Testis (tissue), 2 donors: ENCODE measurements around the gene DRAXIN.

ENCODE experiments used
- POLR2A ChIP-seq: fragments of 450-650 bp; IDR thresholded peaks from one replicate; pipeline ENCODE4 v1.6.1; 2017; ENCODE audit warnings: antibody characterized with exemption, mild to moderate bottlenecking, moderate library complexity
- TF ChIP-seq, protein P1 (sequence below), 3 experiments: fragments of 450-650 bp in 2 of 3; fragments of 200-600 bp in 1 of 3; sonication (generic) in 1 of 3; IDR thresholded peaks; one replicate each; pipeline ENCODE4 v1.5.1; 2016 to 2019; ENCODE audit warnings: antibody characterized with exemption in 3 of 3, mild to moderate bottlenecking in 2 of 3, moderate library complexity in 1 of 3

DNA sequence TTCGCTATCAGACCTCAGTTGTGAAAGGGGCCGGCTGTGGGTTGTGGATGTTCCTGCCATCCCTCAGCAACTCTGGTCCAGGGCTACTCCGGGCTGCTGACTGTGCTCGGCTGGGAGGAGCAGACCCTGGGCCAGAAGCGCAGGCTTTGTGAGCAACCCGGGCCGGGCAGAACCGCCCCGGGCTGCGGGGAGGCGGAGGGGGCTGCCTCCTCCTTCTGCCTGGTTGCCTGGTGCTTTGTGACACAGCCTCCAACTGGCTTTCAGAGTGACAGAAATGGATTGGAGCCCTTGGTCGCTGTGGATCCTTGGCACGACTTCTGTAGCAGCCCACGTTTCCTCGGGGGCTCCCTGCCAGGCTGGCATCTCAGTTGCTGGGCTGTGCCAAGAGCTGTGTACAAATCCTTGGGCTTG, 10.0 kb downstream of the DRAXIN start:
- no peak for TF ChIP-seq POLR2A
- TF ChIP-seq, protein P1, sequence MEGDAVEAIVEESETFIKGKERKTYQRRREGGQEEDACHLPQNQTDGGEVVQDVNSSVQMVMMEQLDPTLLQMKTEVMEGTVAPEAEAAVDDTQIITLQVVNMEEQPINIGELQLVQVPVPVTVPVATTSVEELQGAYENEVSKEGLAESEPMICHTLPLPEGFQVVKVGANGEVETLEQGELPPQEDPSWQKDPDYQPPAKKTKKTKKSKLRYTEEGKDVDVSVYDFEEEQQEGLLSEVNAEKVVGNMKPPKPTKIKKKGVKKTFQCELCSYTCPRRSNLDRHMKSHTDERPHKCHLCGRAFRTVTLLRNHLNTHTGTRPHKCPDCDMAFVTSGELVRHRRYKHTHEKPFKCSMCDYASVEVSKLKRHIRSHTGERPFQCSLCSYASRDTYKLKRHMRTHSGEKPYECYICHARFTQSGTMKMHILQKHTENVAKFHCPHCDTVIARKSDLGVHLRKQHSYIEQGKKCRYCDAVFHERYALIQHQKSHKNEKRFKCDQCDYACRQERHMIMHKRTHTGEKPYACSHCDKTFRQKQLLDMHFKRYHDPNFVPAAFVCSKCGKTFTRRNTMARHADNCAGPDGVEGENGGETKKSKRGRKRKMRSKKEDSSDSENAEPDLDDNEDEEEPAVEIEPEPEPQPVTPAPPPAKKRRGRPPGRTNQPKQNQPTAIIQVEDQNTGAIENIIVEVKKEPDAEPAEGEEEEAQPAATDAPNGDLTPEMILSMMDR (IDR thresholded peaks at IDR 0.05), result no peak
